Mucosa of descending colon (tissue), 3 donors: Measurements from ENCODE around the gene ZCCHC18. TPM values are rescaled to one million over a fixed set of nuclear protein-coding genes. Genes with fewer than 3 reads are reported as not detected.

Experiments used
- ATAC-seq: fragments of 200-7000 bp; cut with Tn5 transposase; one replicate; pipeline ENCODE4 v1.9.1; 2020; ENCODE audit warnings: mild to moderate bottlenecking, moderate library complexity
- DNase-seq, 3 donors: peaks; one replicate each; pipeline ENCODE4 v3.0.0-alpha.2; 2020
- H3K36me3 ChIP-seq: fragments of 200-600 bp; one replicate; pipeline ENCODE4 v1.8.0; 2021; ENCODE audit warnings: low read depth, mild to moderate bottlenecking
- H3K4me1 ChIP-seq: fragments of 200-600 bp; one replicate; pipeline ENCODE4 v1.8.0; 2021; ENCODE audit warnings: low read depth, mild to moderate bottlenecking
- H3K4me3 ChIP-seq: fragments of 200-600 bp; one replicate; pipeline ENCODE4 v1.8.0; 2021; ENCODE audit warnings: mild to moderate bottlenecking
- H3K9me3 ChIP-seq: fragments of 200-600 bp; one replicate; pipeline ENCODE4 v1.8.0; 2021; ENCODE audit warnings: mild to moderate bottlenecking
- CTCF ChIP-seq: fragments of 200-600 bp; IDR thresholded peaks from one replicate; pipeline ENCODE4 v1.8.0; 2022; ENCODE audit warnings: antibody characterized with exemption, mild to moderate bottlenecking
- intact Hi-C, 2 donors: fragments of 100-400 bp; cut with DNase I in 1 of 2; cut with micrococcal nuclease in 1 of 2; formaldehyde crosslinking; loops; one replicate each; pipeline versions ENCODE4 v1.11.0 to v1.11.1; 2022; cut with DNase I, micrococcal nuclease
- total RNA-seq, 3 donors: library from RNA; stranded (reverse); fragmentation: NEBNext Ultra II Directional in 2 of 3; extraction: Animal tissue kit (Norgen Biotek cat#: 25700) in 2 of 3; gene quantifications; one replicate each; pipeline versions ENCODE4 v1.2.1 to v1.2.4, GENCODE V29; 2021 to 2023
- donor health status: DM: no; HTN: no; CAD: no; lungs with moderate emphysema.
- donor health status: DM: no; HTN: no; CAD: no.
- donor health status: DM: no; HTN: yes; CAD: no.

The ZCCHC18 gene
- total RNA-seq, 3 donors from 2014 or later, result 0.14 to 1.0 (median 0.55) TPM

GRCh38 chrX:104135677-104136076, 23.4 kb downstream of the ZCCHC18 start:
- Histone ChIP-seq H3K4me1 (no peaks in the 10 kb centered on the region), H3K4me3 (no peak overlapping the region), H3K9me3 (no peaks in the 10 kb centered on the region), H3K36me3 (no peaks in the 10 kb centered on the region)
- no peak for TF ChIP-seq CTCF
- DNase-seq (no peak), ATAC-seq (no peak)
- intact Hi-C loops, result loop anchor here in 1 of 2 donors (5.0 kb wide), 1 partner anchor 288 kb away; no protein-coding TSS in a partner anchor

GRCh38 chrX:104136241-104137019, 24.1 kb downstream of the ZCCHC18 start:
- no peaks in the 10 kb centered on the region for H3K9me3 ChIP-seq
- no peak for TF ChIP-seq CTCF
- H3K4me1 ChIP-seq, result no peaks in the 10 kb centered on the region
- no peak overlapping the region for H3K4me3 ChIP-seq
- ATAC-seq, result peak; percentile 89
- intact Hi-C loops, result loop anchor here in 1 of 2 donors (5.0 kb wide), 1 partner anchor 289 kb away; no protein-coding TSS in a partner anchor
- peak in 1 of 3 donors; percentile 74 for DNase-seq
- no peaks in the 10 kb centered on the region for H3K36me3 ChIP-seq

- ATAC-seq, result no peak
- no peak for TF ChIP-seq CTCF
- intact Hi-C loops, result loop anchor here in 1 of 2 donors (5.0 kb wide), 1 partner anchor 290 kb away; no protein-coding TSS in a partner anchor
These were observed 25.2 kb downstream of the ZCCHC18 start for GRCh38 chrX:104137496-104137895.

GRCh38 chrX:104141087-104141760, 28.9 kb downstream of the ZCCHC18 start:
- no peak for TF ChIP-seq CTCF
- no peaks in the 10 kb centered on the region for H3K9me3 ChIP-seq
- no peak for ATAC-seq
- intact Hi-C loops, result no loop called here
- no peak overlapping the region for H3K4me3 ChIP-seq
- no peaks in the 10 kb centered on the region for H3K4me1 ChIP-seq
- no peak for DNase-seq
- no peaks in the 10 kb centered on the region for H3K36me3 ChIP-seq

More at GRCh38 chrX:104137496-104137895, 25.2 kb downstream of the ZCCHC18 start:
- no peak for DNase-seq
- H3K36me3 ChIP-seq, result no peaks in the 10 kb centered on the region
- no peaks in the 10 kb centered on the region for H3K4me1 ChIP-seq
- no peaks in the 10 kb centered on the region for H3K9me3 ChIP-seq
- no peak overlapping the region for H3K4me3 ChIP-seq

- Histone ChIP-seq H3K4me3 (no peak overlapping the region), H3K9me3 (no peaks in the 10 kb centered on the region), H3K36me3 (no peaks in the 10 kb centered on the region), H3K4me1 (no peaks in the 10 kb centered on the region)
- ATAC-seq (no peak), DNase-seq (no peak)
- intact Hi-C loops, result no loop called here
- TF ChIP-seq CTCF, result no peak
These were observed 38.7 kb downstream of the ZCCHC18 start for GRCh38 chrX:104151037-104151436.
